Sigmoid colon (tissue), 3 donors: ENCODE data around the gene KRT17.

Experiments
- CTCF ChIP-seq, 4 experiments: fragments of 450-650 bp in 3 of 4; fragments of 200-600 bp in 1 of 4; IDR thresholded peaks; one replicate each; pipeline ENCODE4 v1.5.1; 2016 to 2019; ENCODE audit warnings: antibody characterized with exemption in 4 of 4, mild to moderate bottlenecking in 3 of 4, moderate library complexity in 2 of 4
- POLR2A ChIP-seq, 2 donors: fragments of 450-650 bp; IDR thresholded peaks; one replicate each; pipeline ENCODE4 v1.6.1; 2016; ENCODE audit warnings: antibody characterized with exemption in 2 of 2, mild to moderate bottlenecking in 2 of 2, moderate library complexity in 2 of 2

- TF ChIP-seq CTCF (IDR thresholded peaks at IDR 0.05), result peak; percentile 82 to 97 (median 92)
- no peak for TF ChIP-seq POLR2A (IDR thresholded peaks at IDR 0.05)
Observed at GRCh38 chr17:41648411-41649195, 24.2 kb upstream of the KRT17 start.
